ENCODE data around the gene SLC33A1. TPM values are rescaled to one million over a fixed set of nuclear protein-coding genes. Genes with fewer than 3 reads are reported as not detected.

The SLC33A1 gene
- total and polyA plus RNA-seq, 10 of the 15 experiments (the other 5 are each of a cell fraction or from before 2014, with no cell fraction given), result 6.4 to 25.2 (median 19.8) TPM

DNA sequence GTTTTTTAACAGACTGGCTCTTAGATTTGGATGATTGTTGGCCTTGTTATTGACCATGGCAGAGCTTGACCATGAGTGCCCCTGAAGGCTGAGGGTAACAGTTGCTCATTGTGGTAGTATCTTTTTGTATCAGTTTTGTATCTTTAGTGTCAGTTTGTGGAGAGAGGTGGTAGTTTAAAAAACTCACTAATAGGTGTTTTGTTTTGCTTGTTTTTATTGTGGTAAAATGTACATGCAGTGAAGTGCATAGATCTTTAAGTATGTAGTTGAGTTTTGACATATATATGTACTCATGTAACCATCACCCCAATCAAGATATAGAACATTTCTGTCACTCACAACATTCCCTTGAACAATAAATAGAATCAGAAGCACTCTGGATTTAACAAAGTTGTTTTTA, 26.1 kb upstream of the SLC33A1 start (continued):
- TF ChIP-seq, protein P1, sequence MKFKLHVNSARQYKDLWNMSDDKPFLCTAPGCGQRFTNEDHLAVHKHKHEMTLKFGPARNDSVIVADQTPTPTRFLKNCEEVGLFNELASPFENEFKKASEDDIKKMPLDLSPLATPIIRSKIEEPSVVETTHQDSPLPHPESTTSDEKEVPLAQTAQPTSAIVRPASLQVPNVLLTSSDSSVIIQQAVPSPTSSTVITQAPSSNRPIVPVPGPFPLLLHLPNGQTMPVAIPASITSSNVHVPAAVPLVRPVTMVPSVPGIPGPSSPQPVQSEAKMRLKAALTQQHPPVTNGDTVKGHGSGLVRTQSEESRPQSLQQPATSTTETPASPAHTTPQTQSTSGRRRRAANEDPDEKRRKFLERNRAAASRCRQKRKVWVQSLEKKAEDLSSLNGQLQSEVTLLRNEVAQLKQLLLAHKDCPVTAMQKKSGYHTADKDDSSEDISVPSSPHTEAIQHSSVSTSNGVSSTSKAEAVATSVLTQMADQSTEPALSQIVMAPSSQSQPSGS (IDR thresholded peaks at IDR 0.05; ENCODE audit: low read length), result no peak
- no peak for TF ChIP-seq JUND (IDR thresholded peaks at IDR 0.05; ENCODE audit: low read depth, low read length)
- TF ChIP-seq, protein P2, sequence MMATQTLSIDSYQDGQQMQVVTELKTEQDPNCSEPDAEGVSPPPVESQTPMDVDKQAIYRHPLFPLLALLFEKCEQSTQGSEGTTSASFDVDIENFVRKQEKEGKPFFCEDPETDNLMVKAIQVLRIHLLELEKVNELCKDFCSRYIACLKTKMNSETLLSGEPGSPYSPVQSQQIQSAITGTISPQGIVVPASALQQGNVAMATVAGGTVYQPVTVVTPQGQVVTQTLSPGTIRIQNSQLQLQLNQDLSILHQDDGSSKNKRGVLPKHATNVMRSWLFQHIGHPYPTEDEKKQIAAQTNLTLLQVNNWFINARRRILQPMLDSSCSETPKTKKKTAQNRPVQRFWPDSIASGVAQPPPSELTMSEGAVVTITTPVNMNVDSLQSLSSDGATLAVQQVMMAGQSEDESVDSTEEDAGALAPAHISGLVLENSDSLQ (IDR thresholded peaks at IDR 0.05), result peak; percentile 55; the same call in 1 of the 2 replicates
- no peak for TF ChIP-seq EZH2 (IDR thresholded peaks at IDR 0.05; ENCODE audit: borderline replicate concordance, control insufficient read depth, low read depth, low read length)
- no peak for TF ChIP-seq RBBP5 (conservative IDR thresholded peaks at IDR 0.05)
- no peak for TF ChIP-seq IKZF1 (conservative IDR thresholded peaks at IDR 0.05)
- TF ChIP-seq SREBF1 (IDR thresholded peaks at IDR 0.05; ENCODE audit: low read length), result no peak
- TF ChIP-seq TBL1XR1 (IDR thresholded peaks at IDR 0.05; ENCODE audit: low read depth, low read length), result no peak
- no peak for TF ChIP-seq ZNF274 (IDR thresholded peaks at IDR 0.05; ENCODE audit: insufficient read depth, insufficient read length)
- peak; percentile 37 for TF ChIP-seq NFIC (IDR thresholded peaks at IDR 0.05; ENCODE audit: low read depth, low read length)
- TF ChIP-seq NBN (IDR thresholded peaks at IDR 0.05), result no peak
- TF ChIP-seq, protein P3, sequence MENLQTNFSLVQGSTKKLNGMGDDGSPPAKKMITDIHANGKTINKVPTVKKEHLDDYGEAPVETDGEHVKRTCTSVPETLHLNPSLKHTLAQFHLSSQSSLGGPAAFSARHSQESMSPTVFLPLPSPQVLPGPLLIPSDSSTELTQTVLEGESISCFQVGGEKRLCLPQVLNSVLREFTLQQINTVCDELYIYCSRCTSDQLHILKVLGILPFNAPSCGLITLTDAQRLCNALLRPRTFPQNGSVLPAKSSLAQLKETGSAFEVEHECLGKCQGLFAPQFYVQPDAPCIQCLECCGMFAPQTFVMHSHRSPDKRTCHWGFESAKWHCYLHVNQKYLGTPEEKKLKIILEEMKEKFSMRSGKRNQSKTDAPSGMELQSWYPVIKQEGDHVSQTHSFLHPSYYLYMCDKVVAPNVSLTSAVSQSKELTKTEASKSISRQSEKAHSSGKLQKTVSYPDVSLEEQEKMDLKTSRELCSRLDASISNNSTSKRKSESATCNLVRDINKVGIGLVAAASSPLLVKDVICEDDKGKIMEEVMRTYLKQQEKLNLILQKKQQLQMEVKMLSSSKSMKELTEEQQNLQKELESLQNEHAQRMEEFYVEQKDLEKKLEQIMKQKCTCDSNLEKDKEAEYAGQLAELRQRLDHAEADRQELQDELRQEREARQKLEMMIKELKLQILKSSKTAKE (IDR thresholded peaks at IDR 0.05; ENCODE audit: low read depth, poor library complexity, severe bottlenecking), result peak; percentile 50
- TF ChIP-seq NFYB (IDR thresholded peaks at IDR 0.05; ENCODE audit: insufficient read depth, low read depth, low read length), result no peak
- TF ChIP-seq MEF2A (IDR thresholded peaks at IDR 0.05; ENCODE audit: insufficient read depth, low read depth, low read length), result no peak
- TF ChIP-seq, protein P4, sequence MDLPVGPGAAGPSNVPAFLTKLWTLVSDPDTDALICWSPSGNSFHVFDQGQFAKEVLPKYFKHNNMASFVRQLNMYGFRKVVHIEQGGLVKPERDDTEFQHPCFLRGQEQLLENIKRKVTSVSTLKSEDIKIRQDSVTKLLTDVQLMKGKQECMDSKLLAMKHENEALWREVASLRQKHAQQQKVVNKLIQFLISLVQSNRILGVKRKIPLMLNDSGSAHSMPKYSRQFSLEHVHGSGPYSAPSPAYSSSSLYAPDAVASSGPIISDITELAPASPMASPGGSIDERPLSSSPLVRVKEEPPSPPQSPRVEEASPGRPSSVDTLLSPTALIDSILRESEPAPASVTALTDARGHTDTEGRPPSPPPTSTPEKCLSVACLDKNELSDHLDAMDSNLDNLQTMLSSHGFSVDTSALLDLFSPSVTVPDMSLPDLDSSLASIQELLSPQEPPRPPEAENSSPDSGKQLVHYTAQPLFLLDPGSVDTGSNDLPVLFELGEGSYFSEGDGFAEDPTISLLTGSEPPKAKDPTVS (IDR thresholded peaks at IDR 0.05; ENCODE audit: low read depth, low read length), result no peak
- TF ChIP-seq EED (IDR thresholded peaks at IDR 0.05; ENCODE audit: low read depth), result no peak
- TF ChIP-seq CREB1 (IDR thresholded peaks at IDR 0.05; ENCODE audit: low read depth), result no peak
- no peak for TF ChIP-seq SMC3 (IDR thresholded peaks at IDR 0.05; ENCODE audit: borderline replicate concordance, low read length)

Data from GM12878 (cell line).